GM12878 (cell line): Measurements from ENCODE around the gene ITPKB. TPM values are rescaled to one million over a fixed set of nuclear protein-coding genes. Genes with fewer than 3 reads are reported as not detected.

ENCODE experiments used
- ATAC-seq: fragments of 200-7000 bp; cut with Tn5 transposase; 3 replicates; pipeline ENCODE4 v1.9.1; 2020; ENCODE audit warnings: mild to moderate bottlenecking, moderate library complexity
- BruUV-seq: library from RNA; stranded (reverse); fragments of 400-500 nt; replicated peaks from 2 replicates; lab custom pipeline; 2021; lab: Mats Ljungman, UMichigan
- CTCF ChIA-PET: fragments of 300-600 bp; sonication (Branson Sonifier 250); formaldehyde crosslinking; extraction: SDS; loops from one replicate; lab custom pipeline; 2021; ENCODE audit warnings: inconsistent platforms; lab: Yijun Ruan, JAX
- POLR2A ChIA-PET: fragments of 350-600 bp; formaldehyde crosslinking; extraction: SDS; loops from one replicate; lab custom pipeline; 2021; ENCODE audit warnings: inconsistent platforms; lab: Charles Lee
- RAD21 ChIA-PET: fragments of 300-600 bp; sonication (Branson Sonifier 250); formaldehyde crosslinking; loops from one replicate; lab custom pipeline; 2023; ENCODE audit warnings: antibody characterized with exemption; ENCODE audit not compliant: unreplicated experiment; lab: Charles Lee
- SMC1A ChIA-PET: fragments of 300-600 bp; sonication (Branson Sonifier 250); formaldehyde crosslinking; loops from one replicate; lab custom pipeline; 2023; ENCODE audit not compliant: unreplicated experiment, uncharacterized antibody; lab: Charles Lee
- DNase-seq: peaks from one replicate; pipeline ENCODE4 v3.0.0-alpha.2; 2011; ENCODE audit warnings: low read depth, low spot score
- FAIRE-seq: peaks from 3 replicates; lab custom pipeline; 2011; peaks lifted over from hg19 to GRCh38; lab: Jason Lieb, UNC
- H2AFZ ChIP-seq: 2 replicates; pipeline ENCODE4 v1.6.0; 2011; ENCODE audit warnings: low read depth, low read length, control low read depth; ENCODE audit not compliant: control insufficient read depth
- H3K27ac ChIP-seq: 2 replicates; pipeline ENCODE4 v1.5.1; 2011; ENCODE audit warnings: control low read depth; ENCODE audit not compliant: control insufficient read depth, insufficient read depth
- H3K27me3 ChIP-seq, 2 experiments: replicated peaks in 1 of 2; 2 replicates each; pipeline versions ENCODE4 v1.6.0 to v1.6.1; 2011; ENCODE audit warnings: low read length in 1 of 2; ENCODE audit not compliant: control insufficient read depth in 2 of 2, insufficient read depth in 2 of 2
- H3K36me3 ChIP-seq, 2 experiments: 2 replicates each; pipeline ENCODE4 v1.5.1; 2011; ENCODE audit warnings: low read length in 1 of 2; ENCODE audit not compliant: control insufficient read depth in 2 of 2, insufficient read depth in 2 of 2
- H3K4me1 ChIP-seq: 2 replicates; pipeline ENCODE4 v1.6.1; 2011; ENCODE audit warnings: mild to moderate bottlenecking, low read length, moderate library complexity, mixed read lengths; ENCODE audit not compliant: control insufficient read depth, insufficient read depth
- H3K4me2 ChIP-seq: 2 replicates; pipeline ENCODE4 v1.6.0; 2011; ENCODE audit warnings: control low read depth; ENCODE audit not compliant: control insufficient read depth, insufficient read depth
- H3K4me3 ChIP-seq: fragments of 200-600 bp; sonication (generic); 2 replicates; pipeline ENCODE4 v1.5.1; 2016
- H3K79me2 ChIP-seq: 2 replicates; pipeline ENCODE4 v1.6.0; 2011; ENCODE audit warnings: low read length; ENCODE audit not compliant: control insufficient read depth, insufficient read depth
- H3K9ac ChIP-seq: 2 replicates; pipeline ENCODE4 v1.8.0; 2011; ENCODE audit warnings: low read length, control low read depth, mixed read lengths; ENCODE audit not compliant: control insufficient read depth, insufficient read depth
- H3K9me3 ChIP-seq: replicated peaks from 3 replicates; pipeline ENCODE4 v1.5.1; 2011; ENCODE audit warnings: mild to moderate bottlenecking, low read length; ENCODE audit not compliant: control insufficient read depth, insufficient read depth
- H4K20me1 ChIP-seq: 2 replicates; pipeline ENCODE4 v1.6.0; 2011; ENCODE audit not compliant: control insufficient read depth, insufficient read depth
- GABPA ChIP-seq: IDR thresholded peaks from 2 replicates; pipeline ENCODE4 v1.6.1; 2014; ENCODE audit warnings: antibody characterized with exemption, low read depth, mild to moderate bottlenecking, inconsistent platforms
- GATAD2B ChIP-seq: fragments of 450-650 bp; conservative IDR thresholded peaks from 2 replicates; pipeline ENCODE4 v1.6.1; 2017; ENCODE audit warnings: low read depth, mild to moderate bottlenecking, moderate library complexity
- MXI1 ChIP-seq: fragments of 150-350 bp; IDR thresholded peaks from 2 replicates; pipeline ENCODE4 v1.6.1; 2011; ENCODE audit warnings: low read depth, mild to moderate bottlenecking, inconsistent platforms, low read length, improper control_type of control experiment
- NKRF ChIP-seq: fragments of 450-650 bp; conservative IDR thresholded peaks from 2 replicates; pipeline ENCODE4 v1.6.1; 2017; ENCODE audit warnings: mild to moderate bottlenecking, moderate library complexity
- NR2C1 ChIP-seq: fragments of 450-650 bp; IDR thresholded peaks from 2 replicates; pipeline ENCODE4 v1.6.1; 2017; ENCODE audit warnings: antibody characterized with exemption, mild to moderate bottlenecking, moderate library complexity
- SUPT20H ChIP-seq: IDR thresholded peaks from 2 replicates; pipeline ENCODE4 v1.6.1; 2011; ENCODE audit warnings: low read depth, mild to moderate bottlenecking, low read length, moderate library complexity, borderline replicate concordance; ENCODE audit not compliant: control insufficient read depth
- TCF3 ChIP-seq: IDR thresholded peaks from 2 replicates; pipeline ENCODE4 v1.6.1; 2012; ENCODE audit warnings: low read depth, mild to moderate bottlenecking, low read length, borderline replicate concordance; ENCODE audit not compliant: insufficient read depth
- USF1 ChIP-seq: IDR thresholded peaks from 2 replicates; pipeline ENCODE4 v1.6.1; 2011; ENCODE audit warnings: borderline replicate concordance, low read depth, mild to moderate bottlenecking, moderate library complexity, mixed read lengths, low read length; ENCODE audit not compliant: insufficient read depth; ENCODE audit errors: extremely low read length
- ZNF274 ChIP-seq: IDR thresholded peaks from one replicate; pipeline ENCODE4 v1.8.0; 2011; ENCODE audit not compliant: insufficient read length, insufficient read depth
- WGBS: methylation state at CpG from one replicate; pipeline ENCODE4 v1.1.6; 2016; ENCODE audit warnings: low lambda C conversion rate; ENCODE audit not compliant: insufficient replicate concordance, insufficient coverage; ENCODE audit errors: missing lambda C conversion rate; 5-methylcytosine and 5-hydroxymethylcytosine counted together
- in situ Hi-C: fragments of 300-500 bp; cut with MboI; formaldehyde crosslinking; loops from 9 replicates; pipeline ENCODE4 v1.14.3; 2018; ENCODE audit warnings: mixed read lengths
- intact Hi-C: fragments of 100-400 bp; cut with micrococcal nuclease; formaldehyde crosslinking; loops from one replicate; pipeline ENCODE4 v1.14.2; 2022; ENCODE audit not compliant: unreplicated experiment
- polyA plus RNA-seq, 11 experiments: library from polyadenylated mRNA; depleted of rRNA in 4 of 11; unstranded in 6 of 11; stranded (reverse) in 5 of 11; fragments of >200 nt; fragmentation: Nextera tagmentation in 4 of 11; fragmentation: Illumina TruSeq in 1 of 11; extraction: Ambion mirVana in 4 of 11; extraction: Trizol in 1 of 11; gene quantifications; 1 replicate in 1 of 11; 2 replicates in 10 of 11; pipeline versions ENCODE4 v1.2.1 to v1.2.3, GENCODE V29; 2011 to 2016; ENCODE audit warnings: inconsistent platforms in 2 of 11, missing spikeins in 2 of 11, low read depth in 1 of 11
- total RNA-seq, 4 experiments: library from RNA; depleted of rRNA in 3 of 4; stranded (reverse); fragments of >200 nt in 3 of 4; fragmentation: Illumina TruSeq in 1 of 4; extraction: Trizol in 1 of 4; gene quantifications; 2 replicates each; pipeline versions ENCODE4 v1.2.1 to v1.2.3, GENCODE V29; 2013 to 2021
- TF ChIP-seq, protein P1 (sequence below): fragments of 150-350 bp; IDR thresholded peaks from 2 replicates; pipeline ENCODE4 v1.6.1; 2014; ENCODE audit warnings: mild to moderate bottlenecking, low read depth, low read length
- TF ChIP-seq, protein P2 (sequence below): IDR thresholded peaks from 2 replicates; pipeline ENCODE4 v1.6.1; 2012; ENCODE audit warnings: low read depth, low read length, improper control_type of control experiment
- TF ChIP-seq, protein P3 (sequence below): IDR thresholded peaks from 2 replicates; pipeline ENCODE4 v1.6.1; 2012; ENCODE audit warnings: mild to moderate bottlenecking, low read depth, low read length

ITPKB gene
- total and polyA plus RNA-seq, 10 of the 15 experiments (the other 5 are each of a cell fraction or from before 2014, with no cell fraction given) = 1.3 to 38.7 (median 12.9) TPM

DNA sequence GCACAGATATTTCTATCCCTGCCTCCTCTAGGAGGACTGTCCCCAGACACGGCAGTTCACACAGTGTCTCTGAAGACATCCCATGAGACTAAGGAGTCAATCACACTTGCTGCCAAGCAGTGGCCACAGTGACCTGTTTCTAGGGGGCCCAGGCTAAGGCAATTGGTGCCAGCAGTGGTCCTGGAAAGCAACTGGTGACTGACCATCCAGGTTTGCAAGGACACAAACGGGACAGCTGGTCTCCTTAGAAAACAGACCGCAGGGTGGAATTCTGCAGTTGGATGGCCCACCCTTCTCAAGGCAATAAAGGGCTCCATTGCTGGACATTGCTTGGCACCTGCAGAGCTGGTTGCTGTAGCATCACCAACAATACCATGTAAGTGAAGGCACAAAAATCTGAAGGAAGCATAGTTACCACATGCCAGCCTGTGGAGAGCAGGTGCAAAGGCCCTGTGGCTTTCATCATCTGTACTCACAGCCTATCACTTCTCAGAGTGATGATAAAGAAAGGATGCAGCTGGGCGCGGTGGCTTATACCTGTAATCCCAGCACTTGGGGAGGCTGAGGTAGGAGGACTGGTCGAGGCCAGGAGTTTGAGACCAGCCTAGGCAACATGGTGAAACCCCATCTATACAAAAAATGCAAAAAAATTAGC is 109.1 kb downstream of the ITPKB start (continued):
- TF ChIP-seq, protein P1, sequence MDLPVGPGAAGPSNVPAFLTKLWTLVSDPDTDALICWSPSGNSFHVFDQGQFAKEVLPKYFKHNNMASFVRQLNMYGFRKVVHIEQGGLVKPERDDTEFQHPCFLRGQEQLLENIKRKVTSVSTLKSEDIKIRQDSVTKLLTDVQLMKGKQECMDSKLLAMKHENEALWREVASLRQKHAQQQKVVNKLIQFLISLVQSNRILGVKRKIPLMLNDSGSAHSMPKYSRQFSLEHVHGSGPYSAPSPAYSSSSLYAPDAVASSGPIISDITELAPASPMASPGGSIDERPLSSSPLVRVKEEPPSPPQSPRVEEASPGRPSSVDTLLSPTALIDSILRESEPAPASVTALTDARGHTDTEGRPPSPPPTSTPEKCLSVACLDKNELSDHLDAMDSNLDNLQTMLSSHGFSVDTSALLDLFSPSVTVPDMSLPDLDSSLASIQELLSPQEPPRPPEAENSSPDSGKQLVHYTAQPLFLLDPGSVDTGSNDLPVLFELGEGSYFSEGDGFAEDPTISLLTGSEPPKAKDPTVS = no peak

- Histone ChIP-seq H3K4me2 (no peak overlapping the region), H3K9me3 (no peaks in the 10 kb centered on the region; the same call in 2 of the 3 replicates), H3K4me3 (no peak overlapping the region), H2AFZ (no peak overlapping the region), H3K27me3 (no peaks in the 10 kb centered on the region), H4K20me1 (no peaks in the 10 kb centered on the region), H3K9ac (no peak overlapping the region), H3K36me3 (peaks cover 5 to 6% of the 10 kb centered on the region in 2 experiments; a peak in 3 of 4 replicates), H3K79me2 (no peaks in the 10 kb centered on the region), H3K4me1 (peaks cover 27% of the 10 kb centered on the region), H3K27ac (no peak overlapping the region)
- ChIA-PET SMC1A (interaction anchor here (2.8 kb wide), 1 partner anchor 197 kb away, joined by 13 read pairs; no protein-coding TSS in a partner anchor), CTCF (no interaction called here), RAD21 (no interaction called here), POLR2A (no interaction called here)
- DNase-seq (no peak), FAIRE-seq (no peak), ATAC-seq (no peak)
- 90% methylated on average over 18 of the region's 18 CpGs for WGBS
- intact Hi-C loops = no loop called here
- TF ChIP-seq NR2C1 (no peak), SUPT20H (no peak), NKRF (no peak), USF1 (no peak), TCF3 (no peak), GATAD2B (no peak), ZNF274 (no peak), GABPA (no peak), MXI1 (no peak)
- TF ChIP-seq, protein P2, sequence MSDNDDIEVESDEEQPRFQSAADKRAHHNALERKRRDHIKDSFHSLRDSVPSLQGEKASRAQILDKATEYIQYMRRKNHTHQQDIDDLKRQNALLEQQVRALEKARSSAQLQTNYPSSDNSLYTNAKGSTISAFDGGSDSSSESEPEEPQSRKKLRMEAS = no peak
- TF ChIP-seq, protein P3, sequence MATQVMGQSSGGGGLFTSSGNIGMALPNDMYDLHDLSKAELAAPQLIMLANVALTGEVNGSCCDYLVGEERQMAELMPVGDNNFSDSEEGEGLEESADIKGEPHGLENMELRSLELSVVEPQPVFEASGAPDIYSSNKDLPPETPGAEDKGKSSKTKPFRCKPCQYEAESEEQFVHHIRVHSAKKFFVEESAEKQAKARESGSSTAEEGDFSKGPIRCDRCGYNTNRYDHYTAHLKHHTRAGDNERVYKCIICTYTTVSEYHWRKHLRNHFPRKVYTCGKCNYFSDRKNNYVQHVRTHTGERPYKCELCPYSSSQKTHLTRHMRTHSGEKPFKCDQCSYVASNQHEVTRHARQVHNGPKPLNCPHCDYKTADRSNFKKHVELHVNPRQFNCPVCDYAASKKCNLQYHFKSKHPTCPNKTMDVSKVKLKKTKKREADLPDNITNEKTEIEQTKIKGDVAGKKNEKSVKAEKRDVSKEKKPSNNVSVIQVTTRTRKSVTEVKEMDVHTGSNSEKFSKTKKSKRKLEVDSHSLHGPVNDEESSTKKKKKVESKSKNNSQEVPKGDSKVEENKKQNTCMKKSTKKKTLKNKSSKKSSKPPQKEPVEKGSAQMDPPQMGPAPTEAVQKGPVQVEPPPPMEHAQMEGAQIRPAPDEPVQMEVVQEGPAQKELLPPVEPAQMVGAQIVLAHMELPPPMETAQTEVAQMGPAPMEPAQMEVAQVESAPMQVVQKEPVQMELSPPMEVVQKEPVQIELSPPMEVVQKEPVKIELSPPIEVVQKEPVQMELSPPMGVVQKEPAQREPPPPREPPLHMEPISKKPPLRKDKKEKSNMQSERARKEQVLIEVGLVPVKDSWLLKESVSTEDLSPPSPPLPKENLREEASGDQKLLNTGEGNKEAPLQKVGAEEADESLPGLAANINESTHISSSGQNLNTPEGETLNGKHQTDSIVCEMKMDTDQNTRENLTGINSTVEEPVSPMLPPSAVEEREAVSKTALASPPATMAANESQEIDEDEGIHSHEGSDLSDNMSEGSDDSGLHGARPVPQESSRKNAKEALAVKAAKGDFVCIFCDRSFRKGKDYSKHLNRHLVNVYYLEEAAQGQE = no peak
- no TSS peak for BruUV-seq
- in situ Hi-C loops = no loop called here
Observed at GRCh38 chr1:226629210-226629895, 109.7 kb downstream of the ITPKB start.
